Left lung (tissue), 10 donors: ENCODE data around the gene TGM2. TPM values are rescaled to one million over a fixed set of nuclear protein-coding genes. Genes with fewer than 3 reads are reported as not detected.

ENCODE experiments used
- ATAC-seq: fragments of 200-7000 bp; cut with Tn5 transposase; one replicate; pipeline ENCODE4 v1.9.1; 2020; ENCODE audit warnings: moderate library complexity
- DNase-seq, 4 donors: peaks; one replicate each; pipeline ENCODE4 v3.0.0-alpha.2; 2013 to 2020
- H3K27ac ChIP-seq, 2 donors: fragments of 200-600 bp; sonication (generic) in 1 of 2; one replicate each; pipeline versions ENCODE4 v1.5.0 to v1.8.0; 2020 to 2021
- H3K27me3 ChIP-seq, 2 donors: fragments of 200-600 bp; sonication (generic) in 1 of 2; one replicate each; pipeline versions ENCODE4 v1.5.0 to v1.8.0; 2020 to 2021
- H3K36me3 ChIP-seq, 2 donors: fragments of 200-600 bp; sonication (generic) in 1 of 2; one replicate each; pipeline versions ENCODE4 v1.5.0 to v1.8.0; 2020 to 2021
- H3K4me1 ChIP-seq, 2 donors: fragments of 200-600 bp; one replicate each; pipeline ENCODE4 v1.8.0; 2021
- H3K4me3 ChIP-seq, 2 donors: fragments of 200-600 bp; sonication (generic) in 1 of 2; one replicate each; pipeline versions ENCODE4 v1.5.0 to v1.8.0; 2020 to 2021; ENCODE audit warnings: mild to moderate bottlenecking in 1 of 2
- H3K9me3 ChIP-seq, 2 donors: fragments of 200-600 bp; sonication (generic) in 1 of 2; one replicate each; pipeline versions ENCODE4 v1.5.0 to v1.8.0; 2020 to 2021
- CTCF ChIP-seq, 2 donors: fragments of 200-600 bp; sonication (generic) in 1 of 2; IDR thresholded peaks; one replicate each; pipeline versions ENCODE4 v1.5.0 to v1.8.0; 2021; ENCODE audit warnings: antibody characterized with exemption in 2 of 2
- intact Hi-C, 2 donors: fragments of 100-400 bp; cut with DNase I; formaldehyde crosslinking; loops; one replicate each; pipeline versions ENCODE4 v1.11.2 to v1.14.2; 2022
- polyA plus RNA-seq, 6 donors: library from polyadenylated mRNA; unstranded; fragments of 120-200 nt; gene quantifications; one replicate each; pipeline ENCODE4 v1.2.1, GENCODE V29; 2013; ENCODE audit not compliant: insufficient read length in 6 of 6
- total RNA-seq, 2 donors: library from RNA; stranded (reverse); fragmentation: NEBNext Ultra II Directional; extraction: Animal tissue kit (Norgen Biotek cat#: 25700); gene quantifications; one replicate each; pipeline ENCODE4 v1.2.1, GENCODE V29; 2021
- donor health status: DM: no; HTN: yes; CAD: no.
- donor health status: DM: no; HTN: no; CAD: no.

Gene TGM2
- total and polyA plus RNA-seq, 8 donors: 89.0 to 391 (median 109) TPM

- TF ChIP-seq CTCF (IDR thresholded peaks at IDR 0.05): no peak
- intact Hi-C loops: no loop called here
- H3K4me3 ChIP-seq: no peak overlapping the region
- DNase-seq (peak in 1 of 4 donors; percentile 31), ATAC-seq (no peak)
- H3K27ac ChIP-seq: peak overlapping the region in 1 of 2 donors; percentile 2
- peaks cover 7 to 8% of the 10 kb centered on the region in 2 donors for H3K4me1 ChIP-seq
- peaks cover 0 to 37% of the 10 kb centered on the region in 2 donors for H3K36me3 ChIP-seq
- no peaks in the 10 kb centered on the region for H3K27me3 ChIP-seq
- no peaks in the 10 kb centered on the region for H3K9me3 ChIP-seq
These were observed 36.4 kb downstream of the TGM2 start for GRCh38 chr20:38128691-38129090.

GRCh38 chr20:38127920-38128528 lies 37.0 kb downstream of the TGM2 start:
- Histone ChIP-seq H3K27ac (peak overlapping the region in 1 of 2 donors; percentile 2), H3K4me3 (no peak overlapping the region), H3K9me3 (no peaks in the 10 kb centered on the region), H3K27me3 (no peaks in the 10 kb centered on the region), H3K4me1 (peaks cover 8 to 11% of the 10 kb centered on the region in 2 donors), H3K36me3 (peaks cover 0 to 34% of the 10 kb centered on the region in 2 donors)
- no peak for ATAC-seq
- intact Hi-C loops: no loop called here
- no peak for TF ChIP-seq CTCF (IDR thresholded peaks at IDR 0.05)
- no peak for DNase-seq

GRCh38 chr20:38126932-38127621 lies 38.0 kb downstream of the TGM2 start:
- Histone ChIP-seq H3K27ac (peak overlapping the region; percentile 33 to 46), H3K36me3 (peaks cover 0 to 24% of the 10 kb centered on the region in 2 donors), H3K27me3 (no peaks in the 10 kb centered on the region), H3K4me3 (no peak overlapping the region), H3K4me1 (peaks cover 8 to 17% of the 10 kb centered on the region in 2 donors), H3K9me3 (no peaks in the 10 kb centered on the region)
- intact Hi-C loops: no loop called here
- ATAC-seq (peak; percentile 36), DNase-seq (peak in 1 of 4 donors; percentile 47)
- no peak for TF ChIP-seq CTCF (IDR thresholded peaks at IDR 0.05)

- Histone ChIP-seq H3K36me3 (peaks cover 0 to 19% of the 10 kb centered on the region in 2 donors), H3K27me3 (no peaks in the 10 kb centered on the region), H3K27ac (peak overlapping the region; percentile 33 to 46), H3K9me3 (no peaks in the 10 kb centered on the region), H3K4me3 (no peak overlapping the region), H3K4me1 (peaks cover 8 to 17% of the 10 kb centered on the region in 2 donors)
- no peak for TF ChIP-seq CTCF (IDR thresholded peaks at IDR 0.05)
- ATAC-seq (no peak), DNase-seq (peak in 1 of 4 donors; percentile 51)
- intact Hi-C loops: no loop called here
These were observed 38.7 kb downstream of the TGM2 start for GRCh38 chr20:38126146-38126921.
